ENCODE data around the gene ADSS2.
"Not testable (repeated sequence)": the region's sequence is repeated elsewhere in the genome, so short reads cannot be mapped to it uniquely, and the experiment has no call there.

ADSS2 gene

GRCh38 chr1:244365809-244366208 lies 85.9 kb downstream of the ADSS2 start:
- no peak for DNase-seq (ENCODE audit: low read depth)

- DNase-seq (ENCODE audit: low read depth): not testable (repeated sequence)
Observed at GRCh38 chr1:244365262-244365661, 86.4 kb downstream of the ADSS2 start.

GRCh38 chr1:244362476-244362875 lies 89.2 kb downstream of the ADSS2 start:
- no peak for DNase-seq (ENCODE audit: low read depth)

- no peak for DNase-seq (ENCODE audit: low read depth)
Observed at GRCh38 chr1:244361764-244362473, 89.8 kb downstream of the ADSS2 start.
